Measurements from ENCODE around the gene KDM5A.

The KDM5A gene

DNA sequence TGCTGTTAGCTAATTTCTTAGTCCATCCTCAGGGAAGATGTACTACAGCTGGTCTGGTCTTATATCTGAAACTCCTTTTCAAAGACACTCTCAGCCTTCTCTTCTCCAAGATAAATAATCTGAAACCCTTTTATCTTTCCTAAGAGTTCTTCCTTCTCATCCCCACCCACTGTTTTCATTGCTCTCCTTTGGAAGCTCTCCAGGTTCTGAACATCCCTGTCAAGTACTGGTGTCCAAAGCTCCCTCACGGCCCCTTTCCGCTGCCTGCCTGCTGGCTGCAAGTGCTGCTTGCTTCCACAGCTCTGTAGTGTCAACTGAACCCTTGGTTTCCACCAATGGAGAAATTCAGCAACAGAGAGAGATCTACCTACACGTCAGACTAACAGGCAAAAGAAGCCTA, 119.9 kb downstream of the KDM5A start:
- no peak for DNase-seq

DNA sequence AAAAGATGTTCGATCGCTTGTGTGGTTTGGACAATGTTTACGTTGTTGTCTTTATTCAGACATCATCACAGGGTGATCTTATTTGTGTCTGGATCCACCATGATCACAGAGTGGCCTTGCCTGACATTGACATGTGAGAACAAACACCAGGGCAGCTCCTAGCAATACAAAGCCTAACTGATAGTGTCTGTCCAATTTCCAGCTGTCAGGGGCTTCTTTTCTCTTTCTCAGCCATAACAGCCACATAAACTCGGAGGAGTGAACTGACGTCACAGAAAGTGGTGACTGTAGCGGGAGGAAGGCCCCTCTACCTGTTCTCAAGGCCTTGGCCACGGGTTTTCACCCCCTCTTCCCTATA, 120.7 kb downstream of the KDM5A start:
- DNase-seq = no peak

DNA sequence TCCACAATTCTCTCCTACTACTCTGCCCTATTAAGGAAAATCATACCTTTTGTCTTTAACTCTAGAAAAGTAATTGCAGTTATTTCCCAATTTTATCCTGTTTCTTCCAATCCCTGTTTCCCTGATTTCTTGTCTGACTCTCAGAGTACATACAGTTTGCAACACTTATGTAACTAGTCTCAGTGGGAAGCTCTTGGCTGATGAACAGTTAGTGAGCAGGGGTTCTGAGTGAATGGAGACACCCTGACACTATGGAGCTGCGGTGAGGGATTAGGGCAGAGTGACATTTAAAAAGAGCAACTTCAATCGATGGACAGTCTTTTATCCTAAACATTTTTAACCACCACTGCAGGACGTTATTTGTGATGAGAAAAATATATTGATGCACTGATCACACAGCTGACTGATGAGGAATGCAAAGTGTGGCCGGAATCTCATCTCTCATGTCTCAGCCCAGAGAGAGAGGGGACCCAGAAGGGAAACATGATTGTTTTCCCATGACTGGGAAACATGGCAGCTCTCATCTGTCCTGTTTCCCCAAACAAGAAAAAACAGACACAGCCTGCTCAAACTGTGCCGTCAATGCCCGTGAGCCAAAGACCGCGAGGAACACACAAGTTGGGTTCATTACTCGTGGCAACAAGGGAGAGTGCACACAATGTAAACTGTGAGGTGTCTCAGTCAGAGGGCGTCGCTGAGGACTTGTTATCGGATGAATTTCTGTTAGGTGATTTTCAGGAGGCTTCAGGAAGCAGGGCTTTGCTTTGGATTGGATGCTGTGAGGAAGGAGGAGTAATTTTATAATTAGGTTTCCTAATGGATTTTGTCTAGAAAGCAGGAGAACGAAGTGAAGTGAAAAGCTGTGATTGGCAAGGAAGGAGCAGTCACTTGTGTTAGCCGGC, 121.3 kb downstream of the KDM5A start:
- no peak for DNase-seq

DNA sequence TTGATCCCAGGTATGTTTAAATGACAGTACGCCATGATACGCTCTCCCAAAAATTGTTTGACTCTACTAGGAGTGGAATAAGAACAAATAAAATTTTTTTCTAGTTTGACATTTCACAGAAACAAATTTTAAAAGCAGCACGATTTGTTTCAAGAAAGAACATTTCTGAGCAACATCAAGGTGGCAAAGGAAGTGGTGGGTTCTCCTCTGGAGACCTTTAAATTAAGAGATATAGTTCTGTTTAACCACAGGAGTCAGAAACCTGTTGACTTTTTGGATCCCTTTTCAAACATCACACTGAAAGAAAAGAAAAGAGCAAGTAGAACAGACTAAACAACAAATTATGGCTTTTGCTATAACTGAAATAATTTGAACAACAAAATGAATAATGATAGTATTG, 124.0 kb downstream of the KDM5A start:
- DNase-seq = no peak

DNA sequence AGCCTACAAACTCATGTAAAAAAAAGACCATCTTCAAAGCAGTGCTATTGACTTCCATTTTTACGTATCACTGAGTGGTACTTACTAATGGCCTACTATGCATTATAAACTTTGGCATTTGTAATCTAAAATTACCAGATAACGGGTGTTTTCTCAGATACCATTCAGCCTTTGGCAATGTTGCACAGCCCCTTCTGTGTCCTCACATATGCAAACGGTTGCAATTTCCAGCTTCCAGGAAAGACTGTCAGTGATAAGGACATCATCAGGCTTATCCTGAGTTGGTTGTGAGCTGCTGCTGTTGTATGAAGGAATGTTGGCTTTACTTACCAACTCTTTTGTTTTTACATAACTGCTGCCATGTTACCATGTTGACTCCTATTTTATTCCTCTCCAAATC, 124.9 kb downstream of the KDM5A start:
- no peak for DNase-seq

DNA sequence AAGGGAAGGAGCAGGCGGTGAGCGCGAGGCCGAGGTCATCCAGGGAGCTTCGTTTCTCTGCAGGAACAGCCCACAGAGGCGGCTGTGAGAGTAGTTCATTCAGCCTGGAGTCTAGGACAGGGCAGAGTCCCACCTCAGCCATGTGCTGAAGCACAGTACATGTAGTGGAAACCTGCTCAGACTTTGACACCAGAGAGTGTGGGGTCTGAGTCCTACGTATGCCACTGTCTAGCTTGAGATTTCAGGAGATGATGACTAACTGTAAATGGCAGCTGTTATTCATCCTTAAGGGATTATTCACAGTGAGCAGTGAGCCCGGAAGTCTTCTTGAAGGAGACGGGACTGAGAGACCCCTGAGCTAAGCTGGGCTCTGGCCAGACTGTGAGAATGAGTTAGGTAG, 125.5 kb downstream of the KDM5A start:
- no peak for DNase-seq

DNA sequence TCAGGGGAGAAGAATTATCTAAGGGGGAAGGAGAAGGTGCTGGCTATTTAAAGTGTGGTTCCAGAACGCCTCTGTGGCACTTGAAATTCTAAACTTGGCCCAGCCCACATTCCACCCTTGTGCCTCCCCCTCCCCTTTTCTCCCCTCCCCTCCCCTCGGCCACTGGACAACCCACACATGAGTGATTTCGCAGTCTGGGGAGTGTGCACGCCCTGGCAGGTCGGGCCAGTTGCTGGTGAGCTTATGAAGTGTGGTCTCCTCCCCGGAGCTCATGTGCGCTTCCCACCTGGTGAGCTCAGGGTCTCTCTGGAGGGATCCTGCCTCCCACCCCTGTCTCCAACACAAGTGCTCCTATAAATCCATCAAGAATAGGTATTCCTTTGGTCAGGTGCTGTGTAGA, 126.3 kb downstream of the KDM5A start, which contains the start of gene SLC6A13:
Gene SLC6A13 (minus strand): TSS at position 20 of the 400 bp plus-strand sequence. CDS start 2,784 bp downstream, outside the sequence.
- DNase-seq = no peak

DNA sequence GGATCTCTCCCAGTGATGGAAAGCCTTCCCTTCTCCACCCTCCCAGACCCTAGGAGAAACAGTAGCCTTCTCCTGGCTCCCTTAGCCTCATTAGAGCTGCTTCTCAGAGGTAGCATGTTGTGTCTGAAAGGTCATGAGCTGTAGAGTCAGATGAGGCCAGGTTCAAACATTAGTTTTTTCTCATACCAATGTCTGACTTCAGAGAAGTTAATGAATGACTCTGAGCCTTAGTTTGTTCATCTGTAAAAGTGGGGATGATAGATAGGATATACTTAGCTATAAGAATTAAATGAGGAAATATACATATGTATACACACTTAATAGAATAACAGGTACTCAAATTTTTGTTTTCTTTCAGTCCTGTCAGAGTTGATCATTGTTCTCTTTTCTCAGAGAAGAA, 127.0 kb downstream of the KDM5A start:
- DNase-seq = no peak

DNA sequence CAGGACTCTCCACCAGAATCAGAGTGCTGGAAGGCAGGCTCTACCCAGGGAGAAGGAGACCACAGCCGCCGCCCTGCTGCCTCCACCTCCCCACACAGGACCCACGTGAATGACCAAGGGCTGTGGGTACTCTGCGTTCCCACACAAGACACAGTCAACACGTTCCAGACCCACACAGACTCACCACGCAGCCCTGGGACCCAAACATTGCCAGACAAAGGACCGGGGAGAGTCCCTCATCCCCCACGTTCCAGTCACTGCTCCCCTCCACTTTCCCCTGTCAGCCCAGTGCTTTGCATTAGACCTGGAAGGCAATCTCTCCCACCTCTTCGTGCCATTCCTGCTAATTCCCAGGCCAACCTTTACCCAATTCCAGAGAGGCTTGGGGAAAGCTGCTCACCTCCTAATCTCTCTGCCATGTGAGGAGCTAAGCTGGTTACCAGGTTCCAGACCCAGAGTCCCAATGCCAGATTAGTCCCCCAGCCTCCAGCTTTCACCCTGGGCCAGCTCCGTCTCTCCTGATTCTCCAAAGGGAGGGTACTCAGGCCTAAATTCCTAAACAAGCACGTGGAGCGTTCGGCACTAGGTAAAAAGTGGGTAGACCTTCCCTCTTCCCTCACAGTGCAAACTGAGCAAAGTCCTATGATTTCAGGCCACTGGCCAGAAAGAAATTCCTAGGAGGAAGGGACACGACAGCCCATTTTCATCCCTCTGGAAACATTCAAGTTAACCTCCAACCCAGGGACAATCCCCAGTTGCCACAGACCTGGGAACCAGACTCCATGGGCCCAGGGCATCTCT, 131.4 kb downstream of the KDM5A start:
- no peak for DNase-seq

DNA sequence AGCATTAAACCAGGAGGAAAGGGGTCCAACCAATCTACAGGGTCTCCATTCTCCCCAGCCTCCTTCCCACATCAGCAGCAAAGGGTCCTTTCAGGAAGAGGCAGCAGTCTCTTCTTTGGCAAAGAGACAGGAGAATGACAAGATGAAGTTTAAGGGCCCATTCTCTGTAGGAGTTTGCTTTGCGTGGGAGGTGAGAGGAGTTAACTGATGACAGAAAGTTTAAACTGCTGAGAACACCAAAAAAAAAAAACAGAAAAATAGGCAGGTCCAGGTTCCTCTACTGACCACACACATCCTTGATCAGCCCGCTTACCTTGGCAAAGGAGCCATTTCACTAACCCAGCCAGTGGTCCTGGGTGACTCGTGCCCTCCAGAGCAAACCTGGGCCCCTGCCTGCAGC, 132.2 kb downstream of the KDM5A start:
- no peak for DNase-seq

DNA sequence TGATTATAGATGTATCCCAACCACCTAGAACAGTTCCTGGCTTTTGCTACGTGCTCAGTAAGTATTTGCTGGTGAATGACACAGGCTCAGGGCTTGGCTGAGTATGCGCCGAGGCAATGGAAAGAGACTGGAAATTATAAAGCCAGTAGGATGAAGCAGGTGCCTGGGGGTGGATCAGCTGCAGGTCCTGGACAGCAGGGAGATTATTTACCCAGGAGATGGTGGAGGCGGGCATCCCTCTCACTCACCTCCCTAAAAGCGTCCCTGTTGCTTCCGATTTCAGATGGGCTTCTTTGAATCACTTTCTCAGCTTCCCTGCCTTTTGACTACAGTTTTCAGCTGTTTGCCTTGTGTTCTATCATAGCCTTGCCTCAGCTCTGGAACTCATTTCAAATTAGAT, 132.9 kb downstream of the KDM5A start:
- DNase-seq = no peak

DNA sequence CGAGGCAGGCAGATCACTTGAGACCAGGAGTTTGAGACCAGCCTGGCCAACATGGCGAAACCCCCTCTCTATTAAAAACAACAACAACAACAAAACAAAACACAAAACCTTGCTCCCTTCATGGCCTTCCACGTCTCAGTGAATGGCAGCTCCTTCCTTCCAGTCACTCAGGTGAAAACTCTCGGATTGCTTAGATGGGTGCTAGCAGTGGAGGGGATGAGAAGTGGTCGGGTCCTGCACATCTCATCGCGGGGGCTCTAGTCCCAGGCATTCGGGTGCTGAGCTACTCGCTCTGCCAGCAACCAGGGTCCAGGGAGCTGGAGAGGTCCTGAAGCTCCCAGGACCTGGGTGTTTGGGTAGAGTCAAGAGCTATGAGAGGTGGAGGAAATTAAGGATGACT, 134.2 kb downstream of the KDM5A start:
- DNase-seq = no peak

DNA sequence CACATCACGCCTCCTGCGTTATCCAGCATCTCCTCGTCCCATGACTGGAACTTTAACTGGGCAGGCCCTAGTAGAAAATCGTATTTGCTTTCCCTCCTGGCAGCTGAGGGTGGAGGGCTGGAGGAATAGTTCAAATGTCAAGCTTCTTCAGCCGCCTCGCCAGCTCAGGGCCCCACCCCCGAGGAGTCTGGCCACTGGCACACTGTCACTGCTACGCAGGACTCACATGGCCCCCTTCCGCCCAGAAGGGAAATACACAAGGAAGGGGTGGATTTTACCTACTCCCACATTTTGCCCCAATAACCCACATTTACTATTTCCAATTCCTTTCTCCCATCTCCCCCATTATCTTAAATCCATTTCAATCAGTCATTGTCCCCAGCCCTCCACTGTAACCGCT, 135.1 kb downstream of the KDM5A start:
- DNase-seq = no peak

DNA sequence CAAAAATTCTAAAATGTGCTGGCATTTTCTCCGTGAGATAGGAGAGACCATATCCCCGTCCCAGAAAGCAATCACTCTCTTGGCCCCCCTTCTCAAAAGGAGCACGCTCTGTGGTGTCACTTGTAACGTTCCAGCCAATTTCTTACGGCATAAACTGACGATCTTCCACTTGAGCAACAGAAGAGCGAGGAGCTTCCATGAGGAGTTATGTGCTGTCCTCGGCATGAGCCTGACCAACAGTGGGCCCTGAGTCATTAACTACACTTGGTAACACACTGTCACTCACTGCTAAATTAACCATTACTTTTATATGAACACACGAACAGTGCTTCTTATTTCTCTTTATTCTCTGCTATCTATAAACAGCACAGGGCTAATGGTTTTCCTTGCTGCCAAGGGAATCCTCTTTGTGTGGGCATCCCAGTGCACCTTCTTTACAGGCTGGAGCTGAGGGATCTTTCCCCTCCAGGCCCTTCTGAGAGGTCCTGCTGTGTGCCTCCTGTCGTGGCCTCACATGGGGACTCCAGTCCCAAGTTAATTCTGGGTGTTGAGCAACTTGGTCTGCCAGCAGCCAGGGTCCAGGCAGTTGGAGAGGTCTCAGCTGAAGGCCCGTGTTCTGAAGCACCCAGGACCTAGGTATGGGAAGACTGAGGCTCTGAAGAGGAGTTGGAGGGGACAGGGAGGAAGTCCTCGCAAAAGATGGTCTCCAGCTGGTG, 135.8 kb downstream of the KDM5A start:
- no peak for DNase-seq

DNA sequence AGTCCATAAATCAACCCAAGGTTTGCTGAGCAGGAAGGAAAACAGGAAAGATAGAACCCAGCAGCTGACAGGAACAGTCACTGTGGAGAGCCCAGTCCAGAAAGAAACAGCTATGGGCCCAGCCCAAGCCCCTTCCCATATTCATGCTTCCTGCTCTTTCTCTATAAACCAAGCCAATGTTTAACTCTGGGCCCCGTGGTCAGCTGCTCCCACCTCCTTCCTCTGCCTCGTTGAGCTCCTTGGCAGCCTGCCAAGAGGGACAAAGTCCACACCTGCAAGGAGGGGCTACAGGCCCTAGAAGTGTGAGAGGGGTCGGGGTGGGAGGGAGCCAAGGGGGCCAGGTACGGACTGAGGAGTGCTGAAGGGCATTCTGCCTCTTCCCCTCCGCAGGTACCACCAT, 136.5 kb downstream of the KDM5A start:
- no peak for DNase-seq

DNA sequence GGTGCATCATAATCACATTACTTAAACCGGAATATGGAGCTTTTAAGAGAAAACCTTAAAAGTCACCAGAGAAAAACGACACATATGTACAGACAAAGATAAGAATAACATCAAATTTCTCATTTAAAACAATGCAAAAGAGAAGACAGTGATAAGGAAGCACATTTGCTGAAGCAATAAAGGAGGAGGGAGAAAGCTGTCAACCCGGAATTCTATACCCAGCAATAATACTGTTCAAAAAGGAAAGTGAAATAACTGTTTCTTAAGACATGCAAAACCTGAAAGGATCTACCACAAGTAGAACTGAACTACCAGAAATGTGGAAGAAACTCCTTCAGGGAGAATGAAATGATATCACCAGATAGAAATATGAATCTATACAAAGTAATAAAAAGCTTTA, 141.8 kb downstream of the KDM5A start:
- no peak for DNase-seq

DNA sequence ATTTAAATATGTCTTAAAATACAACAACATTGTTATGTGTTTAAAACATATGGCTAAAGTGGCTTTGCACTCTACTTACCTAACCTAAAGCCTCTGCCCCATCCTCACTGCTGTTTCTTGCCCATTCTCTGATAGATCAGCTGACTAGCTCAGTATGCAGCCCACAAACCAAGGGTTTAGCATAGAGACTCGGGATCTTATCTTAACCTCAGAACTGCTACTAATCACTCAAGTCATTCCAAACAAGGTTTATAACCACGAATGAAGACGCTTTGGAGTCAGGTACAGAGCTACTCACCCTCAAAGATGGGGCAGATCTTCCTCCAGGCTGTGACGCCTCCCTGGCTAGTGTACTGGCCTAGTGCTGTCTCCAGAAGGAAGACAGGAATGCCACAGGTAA, 145.7 kb downstream of the KDM5A start:
- DNase-seq = no peak

DNA sequence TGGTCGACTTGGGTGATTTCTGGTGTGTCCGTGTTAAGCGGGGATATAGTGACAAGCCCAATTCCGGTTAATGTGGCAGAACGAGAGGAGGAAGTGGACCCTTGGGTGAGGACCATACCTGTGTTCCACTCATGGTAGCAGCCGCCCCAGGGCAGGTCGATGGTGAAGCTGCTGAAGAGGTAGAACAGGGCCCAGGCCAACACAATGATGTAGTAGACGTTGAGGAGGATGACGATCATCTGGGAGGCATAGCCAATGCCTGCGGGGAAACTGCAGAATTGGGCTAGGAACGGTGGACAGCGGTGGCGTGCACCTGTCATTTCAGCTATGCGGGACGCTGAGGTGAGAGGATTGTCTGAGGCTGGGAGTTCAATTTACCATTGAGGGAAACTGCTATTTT, 146.6 kb downstream of the KDM5A start:
- no peak for DNase-seq

DNA sequence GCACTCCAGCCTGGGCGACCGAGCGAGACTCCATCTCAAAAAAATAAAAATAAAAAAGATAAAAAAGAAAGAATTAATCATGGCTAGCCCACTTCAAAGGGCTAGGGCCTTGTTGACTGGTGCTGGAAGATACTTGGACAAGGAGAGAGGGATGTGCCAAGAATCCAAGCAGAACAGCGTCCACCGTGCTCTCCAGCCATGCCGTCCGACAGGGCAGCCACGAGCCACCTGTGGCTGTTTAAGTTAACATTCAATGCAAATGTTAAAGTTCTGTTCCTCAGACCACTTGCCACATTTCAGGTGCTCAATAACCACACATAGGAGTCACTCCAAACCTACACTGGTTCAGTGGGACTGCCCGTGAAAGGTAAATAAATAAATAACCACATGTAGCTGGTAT, 147.9 kb downstream of the KDM5A start:
- DNase-seq = no peak

DNA sequence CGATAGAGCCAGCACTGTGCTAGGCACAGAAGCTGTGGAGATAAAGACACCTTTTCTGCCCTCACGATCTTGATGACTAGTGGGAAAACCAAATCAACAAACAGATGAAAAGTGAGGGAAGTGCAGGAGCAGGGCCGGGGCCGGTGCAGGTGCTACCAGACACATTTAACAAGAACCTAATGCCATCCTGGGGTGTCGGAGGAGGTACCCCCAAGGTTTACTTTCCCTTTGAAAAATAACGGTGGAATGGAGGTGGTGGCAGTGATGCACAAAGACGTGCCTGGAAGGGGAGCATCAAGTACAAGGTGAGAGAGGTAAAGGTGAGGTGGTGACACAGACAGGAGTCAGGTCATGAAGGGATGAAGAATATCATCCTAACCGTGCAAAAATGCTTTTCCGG, 148.6 kb downstream of the KDM5A start:
- DNase-seq = no peak

DNA sequence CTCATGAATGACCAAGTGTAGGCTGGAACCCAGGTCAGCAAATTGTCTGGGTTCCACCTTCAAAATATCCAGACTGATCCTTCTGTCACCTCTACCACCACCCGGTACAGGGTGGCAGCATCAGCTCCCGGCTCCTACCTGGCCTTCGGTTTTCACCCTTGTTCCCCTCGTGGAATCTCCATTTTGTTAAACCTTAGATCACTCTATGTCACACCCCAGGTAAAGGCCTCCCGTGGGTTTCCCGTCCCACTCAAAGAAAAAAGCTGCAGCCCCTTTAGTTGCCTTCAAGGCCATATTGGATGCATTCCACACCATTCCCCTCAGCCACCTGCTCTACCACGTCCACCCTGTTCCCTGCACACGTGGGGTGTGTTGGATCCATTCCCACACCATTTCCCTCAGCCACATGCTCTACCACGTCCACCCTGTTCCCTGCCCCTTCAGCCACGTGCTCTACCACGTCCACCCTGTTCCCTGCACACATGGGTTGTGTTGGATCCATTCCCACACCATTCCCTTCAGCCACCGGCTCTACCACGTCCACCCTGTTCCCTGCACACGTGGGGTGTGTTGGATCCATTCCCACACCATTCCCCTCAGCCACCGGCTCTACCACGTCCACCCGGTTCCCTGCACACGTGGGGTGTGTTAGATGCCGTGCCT, 150.3 kb downstream of the KDM5A start:
- DNase-seq = no peak

DNA sequence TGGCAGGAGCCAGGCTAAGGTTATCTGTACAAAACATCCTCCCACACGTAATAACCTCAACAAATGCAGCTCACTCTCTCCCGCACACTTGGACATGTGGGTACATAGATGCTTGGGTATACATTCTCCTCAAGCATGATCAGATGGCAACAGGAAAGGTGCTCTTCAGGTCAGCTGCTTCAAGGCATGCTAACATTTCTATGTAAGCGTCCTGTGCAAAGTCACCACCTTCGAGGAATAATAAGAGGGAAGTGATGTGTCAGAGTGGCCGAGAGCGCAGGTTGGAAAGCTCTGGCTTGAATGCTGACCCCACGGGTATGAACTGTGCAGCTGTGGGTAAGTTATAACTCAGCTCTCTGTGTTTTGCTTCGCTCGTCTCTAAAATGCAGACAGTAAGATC, 151.0 kb downstream of the KDM5A start:
- DNase-seq = no peak

Measured in stimulated activated CD4-positive, alpha-beta T cell treated with anti-CD3 and anti-CD28 coated beads, Interleukin-15, amount 100 ng/mL, for 24 hours (primary cell).